ENCODE results near the gene CDC42SE2.
"Not testable (repeated sequence)": the region's sequence is repeated elsewhere in the genome, so short reads cannot be mapped to it uniquely, and the experiment has no call there.

The CDC42SE2 gene

GRCh38 chr5:131377346-131377745, 113.5 kb downstream of the CDC42SE2 start:
- Histone ChIP-seq H4K20me1 (ENCODE audit: insufficient read depth, low read length) (peaks cover 65% of the 10 kb centered on the region), H3K9ac (ENCODE audit: low read length) (0 out of 2 replicates have a peak overlapping the region, but pooled peaks have one; percentile 49), H3K27ac (ENCODE audit: low read length) (peak overlapping the region; percentile 88), H3K4me3 (ENCODE audit: low read length) (no peak overlapping the region), H3K9me3 (ENCODE audit: insufficient read depth, low read length) (no peaks in the 10 kb centered on the region), H3K79me2 (ENCODE audit: low read length) (peaks cover 94% of the 10 kb centered on the region), H3K4me1 (ENCODE audit: low read length) (peaks cover 98% of the 10 kb centered on the region), H3K36me3 (replicated peaks; ENCODE audit: low read depth, low read length) (peaks cover 11% of the 10 kb centered on the region), H2AFZ (ENCODE audit: low read depth, low read length) (no peak overlapping the region), H3K4me2 (ENCODE audit: low read length) (peak overlapping the region; percentile 49), H3K27me3 (ENCODE audit: low read depth, low read length) (no peaks in the 10 kb centered on the region)
- no peak for TF ChIP-seq EZH2phosphoT487 (IDR thresholded peaks at IDR 0.05; ENCODE audit: low read depth)
- TF ChIP-seq CTCF (IDR thresholded peaks at IDR 0.05; ENCODE audit: low read depth, low read length), result no peak

- no peaks in the 10 kb centered on the region for H3K27me3 ChIP-seq (ENCODE audit: low read depth, low read length)
- peaks cover 66% of the 10 kb centered on the region for H4K20me1 ChIP-seq (ENCODE audit: insufficient read depth, low read length)
- peak overlapping the region; percentile 88 for H3K27ac ChIP-seq (ENCODE audit: low read length)
- peaks cover 94% of the 10 kb centered on the region for H3K79me2 ChIP-seq (ENCODE audit: low read length)
- TF ChIP-seq CTCF (IDR thresholded peaks at IDR 0.05; ENCODE audit: low read depth, low read length) (no peak), EZH2phosphoT487 (IDR thresholded peaks at IDR 0.05; ENCODE audit: low read depth) (no peak)
- H3K9ac ChIP-seq (ENCODE audit: low read length), result 0 out of 2 replicates have a peak overlapping the region, but pooled peaks have one; percentile 49
- peaks cover 11% of the 10 kb centered on the region for H3K36me3 ChIP-seq (replicated peaks; ENCODE audit: low read depth, low read length)
- H2AFZ ChIP-seq (ENCODE audit: low read depth, low read length), result no peak overlapping the region
- H3K4me3 ChIP-seq (ENCODE audit: low read length), result no peak overlapping the region
- H3K4me1 ChIP-seq (ENCODE audit: low read length), result peaks cover 98% of the 10 kb centered on the region
- peak overlapping the region; percentile 49 for H3K4me2 ChIP-seq (ENCODE audit: low read length)
- H3K9me3 ChIP-seq (ENCODE audit: insufficient read depth, low read length), result no peaks in the 10 kb centered on the region
These were observed 114.0 kb downstream of the CDC42SE2 start for GRCh38 chr5:131377785-131378325.

- Histone ChIP-seq H3K4me1 (ENCODE audit: low read length) (peaks cover 98% of the 10 kb centered on the region), H4K20me1 (ENCODE audit: insufficient read depth, low read length) (peaks cover 68% of the 10 kb centered on the region), H3K27ac (ENCODE audit: low read length) (peak overlapping the region; percentile 88), H3K4me3 (ENCODE audit: low read length) (peak overlapping the region; percentile 35; the same call in 1 of the 2 replicates), H3K9me3 (ENCODE audit: insufficient read depth, low read length) (no peaks in the 10 kb centered on the region), H3K27me3 (ENCODE audit: low read depth, low read length) (no peaks in the 10 kb centered on the region), H3K79me2 (ENCODE audit: low read length) (peaks cover 94% of the 10 kb centered on the region), H3K9ac (ENCODE audit: low read length) (peak overlapping the region; percentile 49), H3K4me2 (ENCODE audit: low read length) (peak overlapping the region; percentile 65), H3K36me3 (replicated peaks; ENCODE audit: low read depth, low read length) (peaks cover 11% of the 10 kb centered on the region), H2AFZ (ENCODE audit: low read depth, low read length) (no peak overlapping the region)
- TF ChIP-seq CTCF (IDR thresholded peaks at IDR 0.05; ENCODE audit: low read depth, low read length), result no peak
- no peak for TF ChIP-seq EZH2phosphoT487 (IDR thresholded peaks at IDR 0.05; ENCODE audit: low read depth)
These were observed 115.1 kb downstream of the CDC42SE2 start for GRCh38 chr5:131378721-131379541.

- H3K27ac ChIP-seq (ENCODE audit: low read length), result peak overlapping the region; percentile 88
- H3K9ac ChIP-seq (ENCODE audit: low read length), result peak overlapping the region; percentile 49; the same call in 1 of the 2 replicates
- H3K9me3 ChIP-seq (ENCODE audit: insufficient read depth, low read length), result no peaks in the 10 kb centered on the region
- no peaks in the 10 kb centered on the region for H3K27me3 ChIP-seq (ENCODE audit: low read depth, low read length)
- H3K4me2 ChIP-seq (ENCODE audit: low read length), result peak overlapping the region; percentile 65
- no peak overlapping the region for H2AFZ ChIP-seq (ENCODE audit: low read depth, low read length)
- H3K36me3 ChIP-seq (replicated peaks; ENCODE audit: low read depth, low read length), result peaks cover 11% of the 10 kb centered on the region
- H3K4me1 ChIP-seq (ENCODE audit: low read length), result peaks cover 98% of the 10 kb centered on the region
- TF ChIP-seq CTCF (IDR thresholded peaks at IDR 0.05; ENCODE audit: low read depth, low read length), result no peak
- no peak for TF ChIP-seq EZH2phosphoT487 (IDR thresholded peaks at IDR 0.05; ENCODE audit: low read depth)
- peaks cover 98% of the 10 kb centered on the region for H3K79me2 ChIP-seq (ENCODE audit: low read length)
- H4K20me1 ChIP-seq (ENCODE audit: insufficient read depth, low read length), result peaks cover 76% of the 10 kb centered on the region
- peak overlapping the region; percentile 35 for H3K4me3 ChIP-seq (ENCODE audit: low read length)
These were observed 115.9 kb downstream of the CDC42SE2 start for GRCh38 chr5:131379723-131380122.

GRCh38 chr5:131380238-131380637, 116.4 kb downstream of the CDC42SE2 start:
- peaks cover 95% of the 10 kb centered on the region for H3K4me1 ChIP-seq (ENCODE audit: low read length)
- peaks cover 11% of the 10 kb centered on the region for H3K36me3 ChIP-seq (replicated peaks; ENCODE audit: low read depth, low read length)
- H3K79me2 ChIP-seq (ENCODE audit: low read length), result peaks cover 100% of the 10 kb centered on the region
- peaks cover 78% of the 10 kb centered on the region for H4K20me1 ChIP-seq (ENCODE audit: insufficient read depth, low read length)
- H3K9ac ChIP-seq (ENCODE audit: low read length), result peak overlapping the region; percentile 37; the same call in 1 of the 2 replicates
- H3K4me3 ChIP-seq (ENCODE audit: low read length), result peak overlapping the region; percentile 35; the same call in 1 of the 2 replicates
- H3K27ac ChIP-seq (ENCODE audit: low read length), result peak overlapping the region; percentile 88
- H3K9me3 ChIP-seq (ENCODE audit: insufficient read depth, low read length); H2AFZ ChIP-seq (ENCODE audit: low read depth, low read length); H3K27me3 ChIP-seq (ENCODE audit: low read depth, low read length): not testable (repeated sequence)
- H3K4me2 ChIP-seq (ENCODE audit: low read length), result peak overlapping the region; percentile 65
